HG03139 (cell line): Measurements from ENCODE around the gene TTC3.
"Not testable (repeated sequence)": the region's sequence is repeated elsewhere in the genome, so short reads cannot be mapped to it uniquely, and the experiment has no call there.

Source experiments
- ATAC-seq: cut with Tn5 transposase; IDR thresholded peaks from one replicate; pipeline ENCODE4 v1.9.1; 2021; ENCODE audit not compliant: unreplicated experiment

The TTC3 gene

GRCh38 chr21:37220981-37221664 is 148.1 kb downstream of the TTC3 start:
- peak; percentile 72 for ATAC-seq

GRCh38 chr21:37222248-37222647 is 149.2 kb downstream of the TTC3 start:
- ATAC-seq = not testable (repeated sequence)

DNA sequence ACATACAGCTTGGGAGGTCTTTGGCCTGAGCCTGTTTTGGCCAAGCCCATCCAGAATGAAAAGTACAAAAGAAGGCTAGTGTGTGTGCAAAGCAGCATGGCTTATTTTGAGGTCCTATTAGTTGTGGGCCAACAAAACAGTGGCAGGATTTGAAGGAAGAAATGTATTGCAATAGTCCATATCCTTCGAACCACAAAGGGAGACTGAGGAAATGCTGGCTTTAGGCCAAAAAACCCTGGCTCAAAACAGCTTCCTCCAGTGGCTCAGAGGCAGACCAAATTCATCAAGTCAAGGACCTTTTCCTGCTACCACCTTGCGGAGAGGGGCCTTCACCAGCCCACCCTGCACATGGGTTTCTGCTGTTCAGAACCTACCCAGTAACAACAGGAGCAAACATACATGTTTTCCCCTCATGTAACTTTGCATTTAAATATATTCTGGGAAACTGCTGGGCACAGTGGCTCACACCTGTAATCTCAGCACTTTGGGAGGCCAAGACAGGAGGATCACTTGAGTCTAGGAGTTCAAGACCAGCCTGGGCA is 150.8 kb downstream of the TTC3 start:
- ATAC-seq = no peak

DNA sequence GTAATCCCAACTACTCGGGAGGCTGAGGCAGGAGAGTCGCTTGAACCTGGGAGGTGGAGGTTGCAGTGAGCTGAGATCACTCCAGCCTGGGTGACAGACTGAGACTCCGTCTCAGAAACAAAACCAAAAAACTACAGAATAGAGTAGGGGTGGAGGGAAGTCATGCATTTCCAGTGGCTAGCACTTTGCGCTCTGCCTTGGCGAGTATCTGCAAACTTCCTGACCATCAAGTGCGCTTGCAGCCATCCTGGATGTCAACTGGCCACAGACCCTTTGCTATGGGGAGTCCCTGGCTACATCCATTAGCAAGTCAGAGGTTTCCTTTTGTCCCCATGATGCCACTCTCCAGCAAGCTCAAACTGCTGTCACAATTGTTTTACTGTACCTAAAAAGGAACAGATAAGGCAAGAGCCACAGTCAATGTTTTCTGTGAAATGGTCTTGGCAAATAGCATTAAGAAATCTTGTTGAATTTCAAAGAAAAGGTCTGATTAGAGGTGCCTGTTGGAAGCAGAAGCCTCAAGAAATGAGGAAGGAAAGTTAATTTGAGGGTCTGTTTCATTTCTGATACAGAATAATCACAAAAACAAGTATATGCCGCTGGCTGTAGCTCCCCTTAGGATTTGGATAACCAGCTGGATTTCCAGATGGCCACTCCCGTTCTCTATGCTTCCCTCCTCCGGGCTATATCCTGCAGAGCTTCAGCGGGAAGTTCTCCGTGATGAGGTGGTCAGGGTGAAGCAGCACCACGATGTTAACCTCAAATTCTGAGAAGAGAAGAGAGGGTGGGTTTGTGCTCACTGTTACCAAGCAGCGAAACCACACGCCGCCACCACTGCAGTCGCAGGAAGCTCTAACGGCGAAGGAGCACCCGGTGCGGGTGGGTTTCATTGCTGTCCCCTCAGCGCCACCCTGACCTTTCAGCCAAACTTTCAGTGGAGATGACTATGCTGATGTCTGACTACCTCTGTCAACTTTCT is 152.1 kb downstream of the TTC3 start:
- ATAC-seq = no peak

DNA sequence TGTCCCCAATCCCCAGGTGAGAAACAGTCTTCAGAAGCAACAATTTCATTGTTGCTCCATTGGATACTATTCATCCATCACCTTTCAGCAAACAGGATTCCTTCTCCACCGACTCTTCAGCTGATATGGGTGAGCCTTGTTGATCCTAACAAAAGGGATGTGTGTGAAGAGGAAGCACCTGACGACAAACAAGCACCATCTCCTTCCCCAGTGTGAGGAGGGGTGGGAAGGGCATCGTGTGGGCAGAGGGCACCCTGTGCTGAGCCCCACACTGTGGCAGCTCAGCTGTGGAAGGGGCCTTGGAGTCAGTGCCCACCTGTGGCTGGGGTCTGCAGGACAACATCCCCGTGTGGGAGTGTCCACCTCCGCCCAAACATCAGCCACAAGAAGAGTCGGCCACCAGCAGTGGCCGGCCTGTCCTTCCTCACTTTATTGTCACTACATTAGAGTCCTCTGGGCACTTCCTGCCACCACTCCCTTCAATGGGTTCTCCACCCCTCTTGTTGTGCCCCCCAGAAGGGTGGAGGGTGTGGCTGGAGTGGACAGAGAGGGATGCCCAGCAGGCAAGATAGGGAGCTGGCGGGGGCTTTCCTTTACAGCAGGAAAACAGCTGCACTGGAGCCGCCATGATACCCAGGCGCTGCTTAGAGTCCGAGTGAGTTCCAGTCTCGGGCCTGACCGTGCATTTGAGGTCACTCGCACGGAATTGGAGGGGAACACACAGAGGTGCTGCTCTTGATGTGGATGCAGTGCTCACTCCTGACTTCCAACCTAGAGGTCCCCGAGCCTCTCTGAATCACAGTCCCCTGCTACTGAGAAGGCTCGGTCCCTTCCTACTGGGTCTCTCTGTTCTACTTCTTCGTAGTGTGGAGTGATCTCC is 153.2 kb downstream of the TTC3 start:
- no peak for ATAC-seq

DNA sequence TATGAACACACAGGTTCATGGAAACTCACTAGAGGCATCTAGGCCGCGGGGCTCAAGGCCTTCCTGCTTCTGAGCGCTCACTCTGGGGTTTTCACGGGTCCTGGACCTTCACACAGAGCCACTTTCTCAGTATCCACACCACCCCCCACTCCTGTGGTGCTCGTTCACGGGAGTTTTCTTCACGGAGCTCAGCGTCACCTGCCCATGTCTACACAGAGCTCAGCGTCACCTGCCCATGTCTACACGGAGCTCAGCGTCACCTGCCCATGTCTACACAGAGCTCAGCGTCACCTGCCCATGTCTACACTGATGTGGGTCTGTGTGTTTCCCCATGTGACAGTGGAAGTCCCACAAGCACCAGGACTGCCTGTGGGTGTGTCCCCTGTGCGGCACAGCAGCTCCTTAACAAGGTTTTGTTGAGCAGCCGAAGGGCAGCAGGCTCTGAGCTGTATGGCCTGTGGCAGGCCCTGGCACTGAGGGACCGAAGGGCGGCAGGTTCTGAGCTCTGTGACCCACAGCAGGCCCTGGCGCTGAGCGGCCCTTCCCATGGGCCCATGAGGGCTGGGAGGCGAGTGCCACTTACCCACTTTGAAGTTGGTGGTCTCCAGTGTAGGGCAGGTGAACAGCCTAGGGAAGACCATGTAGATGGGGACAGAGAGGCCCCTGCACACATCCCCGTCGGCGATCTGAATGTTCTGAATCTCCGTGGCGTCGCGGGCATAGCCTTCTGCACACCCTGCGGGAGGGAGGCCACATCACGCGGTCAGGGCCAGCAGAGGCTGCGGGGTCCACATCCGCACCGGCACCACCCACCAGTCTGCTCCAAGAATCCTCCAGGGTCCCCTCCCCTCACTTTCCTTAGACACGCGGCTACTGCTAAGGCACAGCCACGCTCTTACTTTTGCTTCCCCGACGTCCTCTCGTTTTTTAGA is 154.3 kb downstream of the TTC3 start:
- ATAC-seq = no peak

- ATAC-seq = no peak
Observed at GRCh38 chr21:37228003-37228400, 154.9 kb downstream of the TTC3 start.

- ATAC-seq = no peak
Observed at GRCh38 chr21:37230632-37231248, 157.7 kb downstream of the TTC3 start.

GRCh38 chr21:37231249-37231645 is 158.2 kb downstream of the TTC3 start:
- ATAC-seq = no peak

- no peak for ATAC-seq
Observed at GRCh38 chr21:37231671-37232070, 158.6 kb downstream of the TTC3 start.

DNA sequence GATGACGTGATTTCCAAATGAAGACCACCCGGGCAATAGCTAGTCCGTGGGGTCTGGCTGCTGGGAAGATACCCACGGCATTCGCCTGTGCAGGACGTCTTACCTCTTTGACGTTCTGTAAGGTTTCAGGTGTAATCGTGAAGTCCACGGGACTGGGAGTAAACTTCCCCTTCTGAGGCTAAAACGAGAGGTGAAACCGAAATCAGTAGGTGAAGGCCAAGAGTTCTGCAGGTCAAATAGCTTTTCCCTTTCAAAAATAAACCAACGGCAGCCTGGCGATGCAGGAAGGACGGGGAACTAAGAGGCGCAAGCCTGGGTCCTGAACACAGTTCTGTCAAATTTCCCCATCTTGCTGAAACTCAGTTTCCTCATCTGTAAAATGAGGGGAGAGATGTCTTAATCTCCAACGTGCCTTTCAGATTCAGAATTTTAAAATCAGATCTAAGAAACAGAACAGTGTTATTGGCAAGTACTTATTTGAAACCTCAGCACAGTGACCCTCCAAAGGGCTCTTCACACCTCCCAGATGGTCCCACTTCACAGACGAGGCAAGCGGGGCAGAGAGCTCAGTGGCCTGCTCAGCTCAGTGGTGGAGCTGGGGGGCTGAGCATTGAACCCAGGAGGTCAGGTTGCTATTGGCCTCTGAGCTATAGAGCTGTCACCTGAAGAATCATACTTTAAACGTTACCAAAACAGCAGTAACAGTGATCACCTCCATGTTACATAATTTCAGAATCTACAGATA is 159.4 kb downstream of the TTC3 start:
- no peak for ATAC-seq

DNA sequence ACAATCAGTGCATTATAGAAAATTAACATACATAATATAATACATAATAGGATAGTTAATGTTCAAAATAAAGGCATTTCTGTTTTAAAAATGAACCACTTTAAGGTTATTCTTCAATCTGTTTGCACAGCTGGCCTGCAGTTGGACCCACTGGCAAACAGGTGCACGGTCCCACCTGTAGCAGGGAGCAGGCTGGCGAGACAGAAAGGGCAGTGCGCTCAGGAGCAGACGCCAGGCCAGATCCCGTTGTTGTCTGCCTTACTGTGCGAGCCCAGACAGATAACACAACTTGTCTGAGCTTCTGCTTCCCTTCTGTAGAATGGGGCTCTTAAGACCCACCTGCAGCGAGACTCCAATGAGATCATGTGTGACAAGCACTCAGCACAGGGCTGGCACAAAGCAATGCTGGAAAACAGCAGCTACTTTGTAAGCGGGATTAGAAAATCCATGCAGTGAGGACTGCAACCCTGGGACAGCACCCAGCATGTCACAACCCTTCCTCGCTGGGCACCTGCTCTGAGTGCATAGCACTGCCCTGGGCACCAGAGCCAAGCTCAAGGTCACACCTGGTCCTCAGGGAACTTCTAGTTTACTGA is 160.6 kb downstream of the TTC3 start:
- no peak for ATAC-seq

- no peak for ATAC-seq
Observed at GRCh38 chr21:37237346-37237745, 164.3 kb downstream of the TTC3 start.

DNA sequence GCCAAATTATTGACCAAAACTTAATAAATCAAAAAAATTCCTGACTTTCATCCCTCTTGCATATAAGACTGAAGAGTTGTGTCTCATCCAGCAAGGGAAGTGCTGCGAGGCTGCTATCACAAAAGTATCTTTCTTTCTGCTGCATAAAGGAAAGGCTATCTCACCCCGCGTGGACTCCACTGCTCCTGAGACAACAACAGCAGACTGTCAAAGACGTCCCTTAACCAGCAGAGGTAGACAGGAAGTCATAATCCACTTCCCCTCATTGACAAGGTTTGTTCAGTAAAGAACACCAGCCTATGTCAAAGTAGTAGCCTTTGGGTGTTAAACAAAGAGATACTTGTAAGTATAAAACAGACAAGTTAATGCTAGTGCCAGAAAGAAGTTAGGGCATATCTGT is 164.7 kb downstream of the TTC3 start:
- no peak for ATAC-seq

DNA sequence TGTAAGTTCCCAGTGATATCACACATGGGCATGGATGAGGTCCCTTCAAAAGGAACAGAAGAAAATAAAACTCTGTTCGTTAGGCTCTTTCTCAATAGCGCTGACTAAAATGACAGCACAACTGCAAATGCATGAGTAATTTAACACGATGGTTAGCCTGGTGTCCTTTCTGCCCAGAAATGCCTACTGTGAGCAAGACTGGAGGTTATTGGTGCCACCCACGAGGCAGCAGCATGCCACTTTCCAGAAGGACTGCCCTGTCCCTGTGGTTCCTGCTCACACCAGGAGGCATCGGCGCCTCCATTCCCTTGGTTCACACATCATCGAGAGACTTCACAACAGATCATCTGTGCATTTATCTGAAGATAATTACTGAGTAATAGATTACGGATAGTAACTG is 167.9 kb downstream of the TTC3 start:
- no peak for ATAC-seq

GRCh38 chr21:37241426-37241825 is 168.4 kb downstream of the TTC3 start:
- no peak for ATAC-seq

DNA sequence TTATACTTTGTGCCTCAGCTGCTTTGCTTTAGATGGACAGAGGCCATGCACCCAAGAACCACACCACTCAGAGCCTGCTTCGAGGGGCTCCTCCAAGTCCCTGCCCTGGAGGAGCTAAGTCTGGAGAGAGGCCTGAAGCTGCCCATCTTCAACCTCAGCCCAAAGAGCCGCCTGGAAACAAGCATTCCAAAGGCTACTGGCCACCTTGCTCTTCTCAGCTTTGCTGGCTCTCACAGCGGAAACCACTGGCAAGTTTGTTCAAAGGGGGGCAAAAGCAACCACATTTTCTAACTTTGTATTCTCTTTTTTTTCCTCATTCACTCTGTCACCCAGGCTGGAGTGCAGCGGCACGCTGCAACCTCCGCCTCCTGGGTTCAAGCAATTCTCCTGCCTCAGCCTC is 170.9 kb downstream of the TTC3 start:
- no peak for ATAC-seq

DNA sequence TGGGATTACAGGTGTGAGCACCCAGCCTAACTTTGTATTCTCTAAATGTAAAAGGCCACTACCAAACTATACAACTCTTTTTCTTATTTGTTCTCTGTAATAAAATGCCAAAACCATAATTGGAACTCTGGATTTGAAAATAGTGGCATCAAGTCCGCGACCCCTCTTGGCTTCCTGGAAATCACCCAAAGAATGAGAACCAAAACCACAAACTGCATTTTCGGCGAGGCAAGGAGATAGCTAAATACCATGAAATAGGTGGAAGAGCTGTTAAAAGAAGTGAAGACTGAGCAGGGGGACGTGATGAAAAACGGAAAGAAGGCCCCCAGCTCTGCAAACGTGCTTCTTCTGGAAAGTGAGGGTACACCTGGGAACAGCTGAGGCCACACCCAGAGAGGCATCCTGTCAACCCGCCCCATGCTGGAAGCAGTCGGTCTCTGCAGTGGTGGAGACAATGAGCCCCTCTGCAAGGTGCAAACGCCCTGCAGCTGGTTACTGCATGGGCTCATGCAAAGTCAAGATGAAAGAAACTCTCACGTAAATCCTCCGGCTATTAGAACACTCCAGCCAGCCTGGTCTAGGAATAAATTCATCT is 171.5 kb downstream of the TTC3 start:
- ATAC-seq = no peak
